K562 (cell line): ENCODE results near the gene MYL12A. TPM values are rescaled to one million over a fixed set of nuclear protein-coding genes. Genes with fewer than 3 reads are reported as not detected.
A peak's percentile ranks its signal among the peaks of the same experiment; 100 is the strongest.

ENCODE experiments used
- CBX3 ChIP-seq, 2 experiments: IDR thresholded peaks; 1 replicate in 1 of 2; 2 replicates in 1 of 2; pipeline ENCODE4 v1.6.1; 2012; ENCODE audit warnings: inconsistent platforms in 2 of 2, low read length in 2 of 2, borderline replicate concordance in 1 of 2, control low read depth in 1 of 2
- CREM ChIP-seq: IDR thresholded peaks from 2 replicates; pipeline ENCODE4 v1.6.1; 2014; ENCODE audit warnings: antibody characterized with exemption, low read depth
- EGR1 ChIP-seq: fragments of 450-650 bp; conservative IDR thresholded peaks from 2 replicates; pipeline ENCODE4 v1.6.1; 2017; ENCODE audit warnings: mild to moderate bottlenecking
- FOXA1 ChIP-seq: fragments of 450-650 bp; IDR thresholded peaks from 2 replicates; pipeline ENCODE4 v1.6.1; 2016; ENCODE audit warnings: mild to moderate bottlenecking, borderline replicate concordance
- FOXJ2 ChIP-seq: fragments of 200-800 bp; sonication (Bioruptor generic); IDR thresholded peaks from 2 replicates; pipeline ENCODE4 v1.6.1; 2016; ENCODE audit warnings: missing genetic modification characterization, missing compliant biosample characterization
- GTF2F1 ChIP-seq: IDR thresholded peaks from 2 replicates; pipeline ENCODE4 v1.6.1; 2011; ENCODE audit warnings: low read depth, low read length, improper control_type of control experiment
- HMG20B ChIP-seq: fragments of 250-450 bp; sonication (Bioruptor Pico); IDR thresholded peaks from 2 replicates; pipeline ENCODE4 v1.5.0; 2021; ENCODE audit warnings: mild to moderate bottlenecking
- HOMEZ ChIP-seq: fragments of 250-450 bp; sonication (Bioruptor Pico); IDR thresholded peaks from 2 replicates; pipeline ENCODE4 v1.4.0; 2020; ENCODE audit warnings: mild to moderate bottlenecking, moderate library complexity
- MTF1 ChIP-seq: fragments of 250-450 bp; sonication (Bioruptor Pico); IDR thresholded peaks from 2 replicates; pipeline ENCODE4 v1.9.0; 2021; ENCODE audit warnings: moderate library complexity, mild to moderate bottlenecking, inconsistent platforms, borderline replicate concordance
- PCBP1 ChIP-seq: fragments of 200-400 bp; formaldehyde crosslinking; IDR thresholded peaks from 2 replicates; pipeline ENCODE4 v1.6.1; 2018; ENCODE audit warnings: mild to moderate bottlenecking, low read depth, low read length; ENCODE audit not compliant: poor library complexity, severe bottlenecking
- SMAD2 ChIP-seq: fragments of 150-350 bp; IDR thresholded peaks from 2 replicates; pipeline ENCODE4 v1.6.1; 2014; ENCODE audit warnings: low read depth, mild to moderate bottlenecking, low read length
- SMARCA5 ChIP-seq: fragments of 450-650 bp; IDR thresholded peaks from 2 replicates; pipeline ENCODE4 v1.6.1; 2016
- SMARCE1 ChIP-seq: fragments of 450-650 bp; IDR thresholded peaks from 2 replicates; pipeline ENCODE4 v1.7.1; 2016; ENCODE audit warnings: mild to moderate bottlenecking
- TAF9B ChIP-seq: fragments of 450-650 bp; IDR thresholded peaks from 2 replicates; pipeline ENCODE4 v1.6.1; 2018; ENCODE audit warnings: mild to moderate bottlenecking; ENCODE audit not compliant: partially characterized antibody
- U2AF1 ChIP-seq: fragments of 200-400 bp; formaldehyde crosslinking; optimal IDR thresholded peaks from 2 replicates; pipeline ENCODE3; 2017; ENCODE audit warnings: mild to moderate bottlenecking, low read depth, low read length, moderate library complexity
- XRCC5 ChIP-seq: fragments of 200-400 bp; formaldehyde crosslinking; IDR thresholded peaks from 2 replicates; pipeline ENCODE4 v1.6.1; 2017; ENCODE audit warnings: low read depth, mild to moderate bottlenecking, low read length
- ZBTB26 ChIP-seq: fragments of 450-650 bp; formaldehyde crosslinking; IDR thresholded peaks from 2 replicates; pipeline ENCODE4 v1.4.0; 2022; ENCODE audit warnings: missing genetic modification characterization
- ZFP36 ChIP-seq: fragments of 150-350 bp; IDR thresholded peaks from 2 replicates; pipeline ENCODE4 v1.6.1; 2018; ENCODE audit warnings: low read length, low read depth; ENCODE audit not compliant: partially characterized antibody
- ZNF253 ChIP-seq: fragments of 250-450 bp; sonication (Bioruptor Pico); conservative IDR thresholded peaks from 2 replicates; pipeline ENCODE4 v1.6.1; 2021; ENCODE audit warnings: mild to moderate bottlenecking
- polyA plus RNA-seq, 8 experiments: library from polyadenylated mRNA; depleted of rRNA in 4 of 8; stranded (reverse) in 5 of 8; unstranded in 3 of 8; fragments of >200 nt; fragmentation: Nextera tagmentation in 2 of 8; fragmentation: Illumina TruSeq in 1 of 8; extraction: Ambion mirVana in 2 of 8; extraction: Trizol in 1 of 8; gene quantifications; 2 replicates each; pipeline versions ENCODE4 v1.2.1 to v1.2.3, GENCODE V29; 2011 to 2014; ENCODE audit warnings: inconsistent platforms in 1 of 8, missing spikeins in 1 of 8
- total RNA-seq, 7 experiments: library from RNA; depleted of rRNA in 6 of 7; stranded (reverse); fragments of >200 nt in 6 of 7; fragmentation: Illumina TruSeq in 2 of 7; extraction: Trizol in 2 of 7; gene quantifications; 2 replicates each; pipeline versions ENCODE4 v1.2.1 to v1.2.3, GENCODE V29; 2011 to 2021; ENCODE audit warnings: low replicate concordance in 1 of 7
- TF ChIP-seq, protein P1 (sequence below): fragments of 450-650 bp; IDR thresholded peaks from 2 replicates; pipeline ENCODE4 v1.6.1; 2016; ENCODE audit warnings: antibody characterized with exemption
- TF ChIP-seq, protein P2 (sequence below): fragments of 250-450 bp; sonication (Bioruptor Pico); IDR thresholded peaks from 2 replicates; pipeline ENCODE4 v1.5.1; 2021; ENCODE audit warnings: mild to moderate bottlenecking
- TF ChIP-seq, protein P3 (sequence below): sonication (generic); formaldehyde crosslinking; IDR thresholded peaks from 2 replicates; pipeline ENCODE4 v1.8.0; 2022; ENCODE audit warnings: missing genetic modification reagents, mild to moderate bottlenecking, borderline replicate concordance

Gene MYL12A
- total and polyA plus RNA-seq, 9 of the 15 experiments (the other 6 are each of a cell fraction or from before 2014, with no cell fraction given) = 308 to 1,031 (median 559) TPM

- TF ChIP-seq, protein P1, sequence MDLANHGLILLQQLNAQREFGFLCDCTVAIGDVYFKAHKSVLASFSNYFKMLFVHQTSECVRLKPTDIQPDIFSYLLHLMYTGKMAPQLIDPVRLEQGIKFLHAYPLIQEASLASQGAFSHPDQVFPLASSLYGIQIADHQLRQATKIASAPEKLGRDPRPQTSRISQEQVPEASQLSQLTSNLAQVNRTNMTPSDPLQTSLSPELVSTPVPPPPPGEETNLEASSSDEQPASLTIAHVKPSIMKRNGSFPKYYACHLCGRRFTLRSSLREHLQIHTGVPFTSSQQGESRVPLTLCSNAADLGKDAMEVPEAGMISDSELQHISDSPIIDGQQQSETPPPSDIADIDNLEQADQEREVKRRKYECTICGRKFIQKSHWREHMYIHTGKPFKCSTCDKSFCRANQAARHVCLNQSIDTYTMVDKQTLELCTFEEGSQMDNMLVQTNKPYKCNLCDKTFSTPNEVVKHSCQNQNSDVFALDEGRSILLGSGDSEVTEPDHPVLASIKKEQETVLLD = no peak; the same call in 1 of the 2 replicates
- peak; percentile 71; the same call in 1 of the 2 replicates for TF ChIP-seq HOMEZ (CRISPR knock-in tag)
- TF ChIP-seq PCBP1 = peak; percentile 86
- TF ChIP-seq HMG20B (CRISPR knock-in tag) = no peak
- peak; percentile 80; the same call in 1 of the 2 replicates for TF ChIP-seq XRCC5
- no peak for TF ChIP-seq FOXA1
- peak; percentile 29; the same call in 1 of the 2 replicates for TF ChIP-seq GTF2F1
- no peak; the same call in 1 of the 2 replicates for TF ChIP-seq SMARCA5
- peak; percentile 33 for TF ChIP-seq ZFP36
- TF ChIP-seq EGR1 = no peak
- no peak for TF ChIP-seq U2AF1
- TF ChIP-seq, protein P2, sequence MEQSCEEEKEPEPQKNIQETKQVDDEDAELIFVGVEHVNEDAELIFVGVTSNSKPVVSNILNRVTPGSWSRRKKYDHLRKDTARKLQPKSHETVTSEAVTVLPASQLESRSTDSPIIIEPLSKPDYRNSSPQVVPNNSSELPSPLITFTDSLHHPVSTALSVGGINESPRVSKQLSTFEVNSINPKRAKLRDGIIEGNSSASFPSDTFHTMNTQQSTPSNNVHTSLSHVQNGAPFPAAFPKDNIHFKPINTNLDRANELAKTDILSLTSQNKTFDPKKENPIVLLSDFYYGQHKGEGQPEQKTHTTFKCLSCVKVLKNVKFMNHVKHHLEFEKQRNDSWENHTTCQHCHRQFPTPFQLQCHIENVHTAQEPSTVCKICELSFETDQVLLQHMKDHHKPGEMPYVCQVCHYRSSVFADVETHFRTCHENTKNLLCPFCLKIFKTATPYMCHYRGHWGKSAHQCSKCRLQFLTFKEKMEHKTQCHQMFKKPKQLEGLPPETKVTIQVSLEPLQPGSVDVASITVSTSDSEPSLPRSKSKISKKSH (CRISPR knock-in tag) = no peak
- peak in 1 of 2 experiments; percentile 35; a peak in 1 of 3 replicates for TF ChIP-seq CBX3 (IDR thresholded peaks at IDR 0.05; ENCODE audit: borderline replicate concordance in 1 of 2, low read length in 2 of 2)
- TF ChIP-seq ZNF253 = no peak
- TF ChIP-seq, protein P3, sequence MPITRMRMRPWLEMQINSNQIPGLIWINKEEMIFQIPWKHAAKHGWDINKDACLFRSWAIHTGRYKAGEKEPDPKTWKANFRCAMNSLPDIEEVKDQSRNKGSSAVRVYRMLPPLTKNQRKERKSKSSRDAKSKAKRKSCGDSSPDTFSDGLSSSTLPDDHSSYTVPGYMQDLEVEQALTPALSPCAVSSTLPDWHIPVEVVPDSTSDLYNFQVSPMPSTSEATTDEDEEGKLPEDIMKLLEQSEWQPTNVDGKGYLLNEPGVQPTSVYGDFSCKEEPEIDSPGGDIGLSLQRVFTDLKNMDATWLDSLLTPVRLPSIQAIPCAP = no peak
- TF ChIP-seq MTF1 (CRISPR knock-in tag) = no peak
- TF ChIP-seq FOXJ2 = peak; percentile 87
- TF ChIP-seq ZBTB26 (CRISPR knock-in tag) = peak; percentile 80; the same call in 1 of the 2 replicates
- TF ChIP-seq SMARCE1 = no peak
- TF ChIP-seq TAF9B = no peak
- TF ChIP-seq CREM = peak; percentile 91
- no peak for TF ChIP-seq SMAD2
These were observed at the start of gene MYL12A (continued) for GRCh38 chr18:3247240-3248061.
